ENCODE measurements around the gene KRTAP5-8.

- TF ChIP-seq POLR2AphosphoS5 (IDR thresholded peaks at IDR 0.05) (no peak), CTCF (IDR thresholded peaks at IDR 0.05) (no peak), POLR2A (IDR thresholded peaks at IDR 0.05) (no peak)
Observed at GRCh38 chr11:71555508-71555907, 17.7 kb downstream of the KRTAP5-8 start.

All from stomach (tissue), 4 donors.